Activated T-helper 17 cell treated with anti-CD3 and anti-CD28 coated beads, Interleukin-2, amount 50 U/mL, for 72 hours (primary cell): ENCODE measurements around the gene OCA2. TPM values are rescaled to one million over a fixed set of nuclear protein-coding genes. Genes with fewer than 3 reads are reported as not detected.

Experiments
- ATAC-seq: fragments of 150-1000 bp; cut with Tn5 transposase; replicated peaks from 2 replicates; pipeline ENCODE4 v1.10.0; 2021; ENCODE audit warnings: mild to moderate bottlenecking, moderate library complexity
- H3K27ac Mint-ChIP-seq: one replicate; pipeline ENCODE4 v1.8.0; 2022; ENCODE audit warnings: mixed read lengths
- H3K27me3 Mint-ChIP-seq: one replicate; pipeline ENCODE4 v1.8.0; 2022; ENCODE audit warnings: mixed read lengths
- H3K36me3 Mint-ChIP-seq: one replicate; pipeline ENCODE4 v1.8.0; 2022; ENCODE audit warnings: low read depth, mild to moderate bottlenecking, mixed read lengths
- H3K4me1 Mint-ChIP-seq: one replicate; pipeline ENCODE4 v1.8.0; 2022; ENCODE audit warnings: mixed read lengths
- H3K4me3 Mint-ChIP-seq: one replicate; pipeline ENCODE4 v1.8.0; 2022; ENCODE audit warnings: mild to moderate bottlenecking, mixed read lengths
- H3K9me3 Mint-ChIP-seq: one replicate; pipeline ENCODE4 v1.8.0; 2022; ENCODE audit warnings: mixed read lengths
- total RNA-seq, 2 donors: library from RNA; stranded (reverse); gene quantifications; one replicate each; pipeline ENCODE4 v1.2.3, GENCODE V29; 2022

Gene OCA2
- total RNA-seq, 2 donors from 2014 or later, result not detected

DNA sequence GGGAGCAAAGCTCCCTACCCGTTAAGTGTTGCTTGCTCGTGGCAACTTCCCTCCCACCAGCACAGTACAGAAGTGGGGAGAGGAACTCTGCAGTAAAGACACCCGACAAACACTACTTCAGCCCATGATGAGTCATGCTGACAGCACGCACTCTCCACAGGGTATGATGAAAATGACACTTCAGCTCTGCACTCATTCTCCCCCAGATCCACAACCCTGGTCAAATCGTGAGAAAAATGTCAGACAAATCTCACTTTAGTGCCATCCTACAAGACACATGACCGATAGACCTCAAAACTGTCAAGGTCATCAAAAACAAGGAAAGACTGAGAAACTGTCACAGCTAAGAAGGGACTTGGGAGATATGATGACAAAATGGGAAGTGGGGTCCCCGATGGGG, 278.9 kb downstream of the OCA2 start:
- H3K4me3 Mint-ChIP-seq, result no peak overlapping the region
- ATAC-seq, result no peak
- H3K4me1 Mint-ChIP-seq, result no peaks in the 10 kb centered on the region
- no peaks in the 10 kb centered on the region for H3K27me3 Mint-ChIP-seq
- no peaks in the 10 kb centered on the region for H3K36me3 Mint-ChIP-seq
- H3K27ac Mint-ChIP-seq, result no peak overlapping the region
- peaks cover 9% of the 10 kb centered on the region for H3K9me3 Mint-ChIP-seq

- no peaks in the 10 kb centered on the region for H3K27me3 Mint-ChIP-seq
- ATAC-seq, result no peak
- no peak overlapping the region for H3K27ac Mint-ChIP-seq
- no peaks in the 10 kb centered on the region for H3K4me1 Mint-ChIP-seq
- H3K36me3 Mint-ChIP-seq, result no peaks in the 10 kb centered on the region
- H3K4me3 Mint-ChIP-seq, result no peak overlapping the region
- peaks cover 9% of the 10 kb centered on the region for H3K9me3 Mint-ChIP-seq
Measured at GRCh38 chr15:27817258-27817657, 281.9 kb downstream of the OCA2 start.

DNA sequence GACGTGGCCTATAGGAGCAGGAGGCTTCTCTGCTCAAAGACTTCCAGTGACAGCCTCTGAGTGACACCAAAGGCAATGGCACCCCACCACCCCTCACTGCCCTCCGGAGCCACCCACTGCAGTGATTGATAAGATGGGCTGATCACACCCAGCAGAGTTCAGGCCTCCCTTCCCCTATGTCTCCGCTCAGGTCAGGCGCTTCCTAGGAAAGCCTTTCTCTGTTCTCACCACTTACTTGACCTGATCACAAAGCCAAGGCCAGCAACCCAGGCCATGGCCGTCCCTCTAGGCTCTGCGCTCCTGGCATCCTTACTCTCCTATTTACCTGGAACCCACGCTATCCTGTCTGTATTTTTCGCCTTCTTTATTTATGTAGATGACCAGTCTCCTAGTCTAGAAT, 282.3 kb downstream of the OCA2 start:
- H3K4me1 Mint-ChIP-seq, result no peaks in the 10 kb centered on the region
- no peak overlapping the region for H3K4me3 Mint-ChIP-seq
- H3K36me3 Mint-ChIP-seq, result no peaks in the 10 kb centered on the region
- no peaks in the 10 kb centered on the region for H3K27me3 Mint-ChIP-seq
- no peak overlapping the region for H3K27ac Mint-ChIP-seq
- no peak for ATAC-seq
- peaks cover 9% of the 10 kb centered on the region for H3K9me3 Mint-ChIP-seq

- Mint-ChIP-seq H3K27me3 (no peaks in the 10 kb centered on the region), H3K4me3 (no peak overlapping the region), H3K27ac (no peak overlapping the region), H3K36me3 (no peaks in the 10 kb centered on the region), H3K9me3 (peaks cover 9% of the 10 kb centered on the region), H3K4me1 (no peaks in the 10 kb centered on the region)
- ATAC-seq, result no peak
Measured at GRCh38 chr15:27815035-27815434, 284.1 kb downstream of the OCA2 start.

- Mint-ChIP-seq H3K4me3 (no peak overlapping the region), H3K9me3 (peaks cover 11% of the 10 kb centered on the region), H3K4me1 (no peaks in the 10 kb centered on the region), H3K27me3 (no peaks in the 10 kb centered on the region), H3K27ac (no peak overlapping the region), H3K36me3 (no peaks in the 10 kb centered on the region)
- ATAC-seq, result no peak
Measured at GRCh38 chr15:27813139-27813538, 286.0 kb downstream of the OCA2 start.

DNA sequence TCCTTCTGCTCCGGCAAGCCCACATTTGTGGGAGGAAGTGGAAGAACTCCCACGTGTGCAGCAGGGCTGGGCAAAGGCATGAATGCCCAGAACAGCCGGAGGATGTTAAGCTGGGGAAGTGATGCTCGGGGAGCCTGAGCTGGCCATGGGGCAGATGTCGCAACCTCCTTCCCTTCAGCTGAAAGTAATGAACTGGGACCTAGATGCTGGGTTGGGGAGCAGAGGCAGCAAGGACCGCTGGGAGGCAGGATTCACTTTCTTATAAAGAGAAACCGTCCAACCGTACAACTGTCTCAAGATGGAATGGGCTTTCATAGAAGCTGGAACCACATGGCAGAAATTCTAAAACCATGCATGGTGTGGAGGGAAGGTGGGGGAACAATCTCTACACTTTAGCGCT, 290.9 kb downstream of the OCA2 start:
- Mint-ChIP-seq H3K27ac (no peak overlapping the region), H3K4me3 (no peak overlapping the region), H3K27me3 (no peaks in the 10 kb centered on the region), H3K36me3 (no peaks in the 10 kb centered on the region), H3K4me1 (no peaks in the 10 kb centered on the region), H3K9me3 (peaks cover 10% of the 10 kb centered on the region)
- no peak for ATAC-seq

DNA sequence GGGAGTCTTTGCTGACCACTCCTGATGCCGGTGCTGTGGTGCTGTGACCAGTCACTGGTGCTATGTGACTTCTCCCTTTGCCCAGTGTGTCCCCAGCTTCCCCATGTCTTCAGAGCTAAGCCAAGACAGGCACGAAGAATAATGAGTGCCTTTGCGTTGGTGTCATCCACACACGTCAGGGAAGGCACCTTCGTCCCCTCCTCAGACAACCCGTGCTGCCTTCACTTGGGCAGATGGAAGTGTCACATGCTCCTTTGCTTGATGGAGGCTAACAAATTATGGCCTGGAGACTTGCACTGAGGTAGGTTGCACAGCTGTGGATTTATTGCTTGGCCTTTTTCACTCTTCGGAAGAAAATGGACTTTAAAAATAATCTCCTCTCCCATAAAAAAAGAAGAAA, 291.8 kb downstream of the OCA2 start:
- Mint-ChIP-seq H3K36me3 (no peaks in the 10 kb centered on the region), H3K27me3 (no peaks in the 10 kb centered on the region), H3K4me1 (no peaks in the 10 kb centered on the region), H3K27ac (no peak overlapping the region), H3K9me3 (peaks cover 10% of the 10 kb centered on the region), H3K4me3 (no peak overlapping the region)
- ATAC-seq, result no peak

- H3K27ac Mint-ChIP-seq, result no peak overlapping the region
- peaks cover 10% of the 10 kb centered on the region for H3K9me3 Mint-ChIP-seq
- no peak for ATAC-seq
- no peak overlapping the region for H3K4me3 Mint-ChIP-seq
- H3K36me3 Mint-ChIP-seq, result no peaks in the 10 kb centered on the region
- H3K27me3 Mint-ChIP-seq, result no peaks in the 10 kb centered on the region
- no peaks in the 10 kb centered on the region for H3K4me1 Mint-ChIP-seq
Measured at GRCh38 chr15:27806396-27806795, 292.7 kb downstream of the OCA2 start.

GRCh38 chr15:27805261-27806220, 293.6 kb downstream of the OCA2 start:
- Mint-ChIP-seq H3K27me3 (no peaks in the 10 kb centered on the region), H3K36me3 (no peaks in the 10 kb centered on the region), H3K9me3 (peaks cover 10% of the 10 kb centered on the region), H3K4me1 (no peaks in the 10 kb centered on the region), H3K27ac (no peak overlapping the region), H3K4me3 (no peak overlapping the region)
- ATAC-seq, result no peak

GRCh38 chr15:27804569-27805260, 294.4 kb downstream of the OCA2 start:
- H3K9me3 Mint-ChIP-seq, result peaks cover 10% of the 10 kb centered on the region
- H3K27me3 Mint-ChIP-seq, result no peaks in the 10 kb centered on the region
- no peak overlapping the region for H3K4me3 Mint-ChIP-seq
- H3K4me1 Mint-ChIP-seq, result no peaks in the 10 kb centered on the region
- no peak overlapping the region for H3K27ac Mint-ChIP-seq
- H3K36me3 Mint-ChIP-seq, result no peaks in the 10 kb centered on the region
- no peak for ATAC-seq

DNA sequence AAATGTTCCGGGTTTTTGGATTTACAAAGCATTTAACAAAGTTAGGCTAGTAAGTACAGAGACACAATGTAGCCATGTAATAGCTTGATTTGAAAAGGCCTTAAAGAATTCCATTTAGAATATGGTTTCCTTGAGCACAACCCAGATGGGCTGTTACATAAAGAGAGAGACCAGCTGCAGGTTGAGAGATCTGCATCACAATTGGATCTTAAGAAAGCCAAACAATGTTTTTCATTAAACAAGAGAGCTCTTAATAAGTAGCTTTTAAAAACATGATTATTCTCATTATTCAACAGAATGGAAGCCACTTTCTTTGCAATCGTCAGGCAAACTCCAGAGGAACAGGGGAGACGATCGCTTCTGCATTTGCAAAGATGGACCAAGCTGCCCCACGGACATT, 300.3 kb downstream of the OCA2 start:
- no peak for ATAC-seq
- Mint-ChIP-seq H3K9me3 (peaks cover 3% of the 10 kb centered on the region), H3K36me3 (no peaks in the 10 kb centered on the region), H3K27ac (no peak overlapping the region), H3K4me1 (no peaks in the 10 kb centered on the region), H3K27me3 (peaks cover 5% of the 10 kb centered on the region), H3K4me3 (no peak overlapping the region)

- H3K4me1 Mint-ChIP-seq, result no peaks in the 10 kb centered on the region
Measured at GRCh38 chr15:27797765-27798164, 301.4 kb downstream of the OCA2 start.

GRCh38 chr15:27796405-27797320, 302.5 kb downstream of the OCA2 start:
- no peak for ATAC-seq
- no peak overlapping the region for H3K4me3 Mint-ChIP-seq
- H3K36me3 Mint-ChIP-seq, result no peaks in the 10 kb centered on the region
- peaks cover 5% of the 10 kb centered on the region for H3K27me3 Mint-ChIP-seq
- H3K27ac Mint-ChIP-seq, result no peak overlapping the region
- peaks cover 6% of the 10 kb centered on the region for H3K9me3 Mint-ChIP-seq
- H3K4me1 Mint-ChIP-seq, result no peaks in the 10 kb centered on the region

More at GRCh38 chr15:27797765-27798164, 301.4 kb downstream of the OCA2 start:
- H3K9me3 Mint-ChIP-seq, result peaks cover 3% of the 10 kb centered on the region
- ATAC-seq, result no peak
- no peak overlapping the region for H3K4me3 Mint-ChIP-seq
- H3K27me3 Mint-ChIP-seq, result peaks cover 5% of the 10 kb centered on the region
- H3K36me3 Mint-ChIP-seq, result no peaks in the 10 kb centered on the region
- no peak overlapping the region for H3K27ac Mint-ChIP-seq

GRCh38 chr15:27792756-27793264, 306.3 kb downstream of the OCA2 start:
- Mint-ChIP-seq H3K4me3 (no peak overlapping the region), H3K27ac (no peak overlapping the region), H3K4me1 (no peaks in the 10 kb centered on the region), H3K36me3 (no peaks in the 10 kb centered on the region), H3K27me3 (peaks cover 5% of the 10 kb centered on the region), H3K9me3 (peaks cover 6% of the 10 kb centered on the region)
- no peak for ATAC-seq
